Heart left ventricle (tissue), 13 donors: ENCODE measurements around the gene NEUROD2.

Source experiments
- CTCF ChIP-seq, 12 donors: fragments of 200-600 bp; sonication (generic) in 4 of 12; IDR thresholded peaks; one replicate each; pipeline versions ENCODE4 v1.5.0 to v1.8.0; 2018 to 2022; ENCODE audit warnings: antibody characterized with exemption in 12 of 12, mild to moderate bottlenecking in 5 of 12
- POLR2A ChIP-seq, 2 donors: fragments of 450-650 bp; IDR thresholded peaks; one replicate each; pipeline ENCODE4 v1.6.1; 2017; ENCODE audit warnings: antibody characterized with exemption in 2 of 2, mild to moderate bottlenecking in 2 of 2, moderate library complexity in 2 of 2
- donor health status: ischemic (EF 13 %, LVEDD 7.1; RV severe dilation, severe dysfunction).
- donor health status: DM: no; HTN: yes; CAD: no.
- donor health status: DM: no; HTN: no; CAD: no.
- donor health status: ischemic (EF 25% LVEDD 6.9; RV normal size, moderate dysfunction).
- donor health status: ischemic (EF 25% LVEDD 5.7; RV mildly dilated, moderate dysfunction).
- donor health status: ischemic (EF 35%, LVEDD 5.7; RV mildly dilated, moderate dysfunction).
- donor health status: nonischemic (EF 11% LVEDD 7.7; RV severe dilation, severe dysfunction).
- donor health status: DM: yes; HTN: yes; CAD: no.
- donor health status: PGD.
- donor health status: ischemic (EF 29% LVEDD 5.4; RV normal size, mild dysfunction).
- donor health status: nonischemic (EF 23%, LVEDD 6.1; RV moderate dilation, normal function).

GRCh38 chr17:39578272-39578671 lies 29.4 kb downstream of the NEUROD2 start:
- no peak for TF ChIP-seq CTCF (IDR thresholded peaks at IDR 0.05)
- no peak for TF ChIP-seq POLR2A (IDR thresholded peaks at IDR 0.05)
